H1 (cell line): ENCODE measurements around the gene CYSRT1. TPM values are rescaled to one million over a fixed set of nuclear protein-coding genes. Genes with fewer than 3 reads are reported as not detected.

Experiments
- CTCF ChIA-PET: fragments of 300-600 bp; sonication (Branson Sonifier 250); formaldehyde crosslinking; loops from one replicate; lab custom pipeline; 2021; ENCODE audit not compliant: partially characterized antibody; lab: Charles Lee
- POLR2A ChIA-PET: fragments of 300-600 bp; sonication (Branson Sonifier 250); formaldehyde crosslinking; loops from one replicate; lab custom pipeline; 2021; ENCODE audit warnings: inconsistent platforms; ENCODE audit not compliant: partially characterized antibody; lab: Charles Lee
- DNase-seq, 2 experiments: peaks; one replicate each; pipeline versions ENCODE4 v3.0.0 to v3.0.0-alpha.2; 2010 to 2022; ENCODE audit warnings: low spot score in 2 of 2, low read depth in 1 of 2, mixed read lengths in 1 of 2
- FAIRE-seq: peaks from 2 replicates; lab custom pipeline; 2011; peaks lifted over from hg19 to GRCh38; lab: Jason Lieb, UNC
- H2AFZ ChIP-seq: 2 replicates; pipeline ENCODE4 v1.8.1; 2012; ENCODE audit warnings: low read length, inconsistent platforms
- H2AK5ac ChIP-seq: 2 replicates; pipeline ENCODE4 v1.6.1; 2013; ENCODE audit warnings: low read depth, low read length
- H2BK120ac ChIP-seq: replicated peaks from 2 replicates; pipeline ENCODE3; 2013; ENCODE audit warnings: low read depth, low read length, inconsistent platforms
- H2BK12ac ChIP-seq: 2 replicates; pipeline ENCODE4 v1.6.1; 2013; ENCODE audit warnings: low read depth, low read length
- H2BK15ac ChIP-seq: 2 replicates; pipeline ENCODE4 v1.6.1; 2013; ENCODE audit warnings: low read length
- H2BK20ac ChIP-seq: 2 replicates; pipeline ENCODE4 v1.6.1; 2013; ENCODE audit warnings: low read length
- H2BK5ac ChIP-seq: 2 replicates; pipeline ENCODE4 v1.6.1; 2013; ENCODE audit warnings: low read depth, low read length
- H3K14ac ChIP-seq: 2 replicates; pipeline ENCODE4 v1.6.1; 2013; ENCODE audit warnings: inconsistent platforms; ENCODE audit not compliant: insufficient read length
- H3K18ac ChIP-seq: 2 replicates; pipeline ENCODE4 v1.6.1; 2013; ENCODE audit warnings: low read length; ENCODE audit errors: extremely low read depth
- H3K23ac ChIP-seq: 2 replicates; pipeline ENCODE4 v1.6.1; 2013; ENCODE audit warnings: inconsistent platforms; ENCODE audit not compliant: insufficient read length
- H3K23me2 ChIP-seq: 2 replicates; pipeline ENCODE4 v1.6.1; 2013; ENCODE audit warnings: low read depth, low read length
- H3K27ac ChIP-seq: 2 replicates; pipeline ENCODE4 v1.6.1; 2011; ENCODE audit warnings: low read depth, low read length, inconsistent platforms
- H3K27me3 ChIP-seq, 4 experiments: replicated peaks in 1 of 4; 1 replicate in 1 of 4; 2 replicates in 3 of 4; pipeline versions ENCODE4 v1.6.1 to v1.8.1; 2011 to 2013; ENCODE audit warnings: low read length in 3 of 4, mild to moderate bottlenecking in 3 of 4, inconsistent platforms in 2 of 4, mixed read lengths in 2 of 4, moderate library complexity in 1 of 4; ENCODE audit not compliant: control insufficient read depth in 3 of 4, insufficient read depth in 3 of 4; ENCODE audit errors: extremely low read depth in 1 of 4
- H3K36me3 ChIP-seq, 4 experiments: 2 replicates each; pipeline versions ENCODE4 v1.6.1 to v1.8.1; 2011 to 2013; ENCODE audit warnings: mild to moderate bottlenecking in 4 of 4, low read length in 3 of 4, moderate library complexity in 2 of 4, control low read depth in 1 of 4, inconsistent platforms in 1 of 4; ENCODE audit not compliant: insufficient read depth in 4 of 4, control insufficient read depth in 2 of 4
- H3K4ac ChIP-seq: replicated peaks from 2 replicates; pipeline ENCODE3; 2013; ENCODE audit warnings: low read length, low read depth, mixed read lengths, inconsistent platforms; ENCODE audit not compliant: insufficient read length
- H3K4me1 ChIP-seq, 4 experiments: replicated peaks in 1 of 4; 1 replicate in 1 of 4; 2 replicates in 3 of 4; pipeline versions ENCODE4 v1.6.1 to v1.8.1; 2011 to 2013; ENCODE audit warnings: low read length in 3 of 4, inconsistent platforms in 2 of 4, mixed read lengths in 1 of 4; ENCODE audit not compliant: insufficient read depth in 4 of 4, control insufficient read depth in 3 of 4
- H3K4me2 ChIP-seq, 2 experiments: 2 replicates each; pipeline versions ENCODE4 v1.6.1 to v1.8.1; 2011 to 2013; ENCODE audit warnings: low read depth in 2 of 2, low read length in 2 of 2, control low read depth in 1 of 2, inconsistent platforms in 1 of 2, mild to moderate bottlenecking in 1 of 2; ENCODE audit not compliant: insufficient read depth in 1 of 2
- H3K4me3 ChIP-seq, 4 experiments: fragments of 200-600, 300-600 bp in 1 of 4; sonication (generic), shearing (Covaris generic), sonication (Bioruptor Twin) in 1 of 4; 2 replicates each; pipeline versions ENCODE4 v1.5.1 to v1.8.1; 2011 to 2016; ENCODE audit warnings: low read length in 4 of 4, low read depth in 3 of 4, control low read depth in 2 of 4, inconsistent platforms in 2 of 4, mild to moderate bottlenecking in 2 of 4, mixed read lengths in 1 of 4, moderate library complexity in 1 of 4; ENCODE audit not compliant: insufficient read depth in 2 of 4; ENCODE audit errors: extremely low read depth in 1 of 4
- H3K56ac ChIP-seq: replicated peaks from 2 replicates; pipeline ENCODE3; 2013; ENCODE audit warnings: low read depth, mild to moderate bottlenecking, mixed read lengths, low read length, inconsistent platforms; ENCODE audit not compliant: insufficient read length
- H3K79me1 ChIP-seq: 2 replicates; pipeline ENCODE4 v1.6.1; 2013; ENCODE audit warnings: low read depth, low read length, control low read depth
- H3K79me2 ChIP-seq, 2 experiments: 2 replicates each; pipeline versions ENCODE4 v1.6.1 to v1.8.1; 2012 to 2013; ENCODE audit warnings: low read length in 2 of 2, mild to moderate bottlenecking in 2 of 2, inconsistent platforms in 1 of 2; ENCODE audit not compliant: insufficient read depth in 2 of 2, control insufficient read depth in 1 of 2
- H3K9ac ChIP-seq, 4 experiments: replicated peaks in 1 of 4; 1 replicate in 1 of 4; 2 replicates in 3 of 4; pipeline versions ENCODE4 v1.6.1 to v1.8.1; 2011 to 2013; ENCODE audit warnings: low read depth in 3 of 4, low read length in 3 of 4, control low read depth in 2 of 4, mild to moderate bottlenecking in 2 of 4, moderate library complexity in 2 of 4, inconsistent platforms in 1 of 4; ENCODE audit errors: extremely low read depth in 1 of 4
- H3K9me3 ChIP-seq, 2 experiments: 2 replicates each; pipeline versions ENCODE4 v1.6.1 to v1.8.1; 2012 to 2013; ENCODE audit warnings: mild to moderate bottlenecking in 2 of 2, moderate library complexity in 2 of 2, control low read depth in 1 of 2, inconsistent platforms in 1 of 2, low read depth in 1 of 2, low read length in 1 of 2, mixed read lengths in 1 of 2; ENCODE audit not compliant: insufficient read depth in 2 of 2
- H4K20me1 ChIP-seq, 2 experiments: replicated peaks in 1 of 2; 2 replicates each; pipeline versions ENCODE3 to v1.8.1; 2011 to 2013; ENCODE audit warnings: inconsistent platforms in 2 of 2, low read length in 2 of 2, mild to moderate bottlenecking in 1 of 2; ENCODE audit not compliant: insufficient read depth in 2 of 2, control insufficient read depth in 1 of 2
- H4K5ac ChIP-seq: 2 replicates; pipeline ENCODE4 v1.6.1; 2013; ENCODE audit warnings: low read length, low read depth, mixed read lengths, inconsistent platforms; ENCODE audit not compliant: insufficient read length
- H4K8ac ChIP-seq: 2 replicates; pipeline ENCODE4 v1.8.0; 2013; ENCODE audit warnings: mild to moderate bottlenecking, moderate library complexity, low read length, inconsistent platforms; ENCODE audit not compliant: insufficient read depth; ENCODE audit errors: extremely low read depth
- H4K91ac ChIP-seq: replicated peaks from 2 replicates; pipeline ENCODE3; 2013; ENCODE audit warnings: low read length, mixed read lengths, inconsistent platforms; ENCODE audit not compliant: insufficient read length
- CTBP2 ChIP-seq: IDR thresholded peaks from 2 replicates; pipeline ENCODE4 v1.7.0; 2011; ENCODE audit warnings: borderline replicate concordance, mild to moderate bottlenecking, moderate library complexity, mixed read lengths, low read length; ENCODE audit not compliant: insufficient read depth, insufficient read length
- WGBS, 2 experiments: shearing (Covaris generic) in 1 of 2; methylation state at CpG; one replicate each; pipeline versions ENCODE4 v1.1.6 to v1.1.7; 2013 to 2015; ENCODE audit warnings: low lambda C conversion rate in 2 of 2, mixed read lengths in 2 of 2, inconsistent platforms in 1 of 2, low coverage in 1 of 2, missing lambda C conversion rate in 1 of 2; ENCODE audit not compliant: insufficient replicate concordance in 2 of 2, insufficient coverage in 1 of 2, insufficient read length in 1 of 2; ENCODE audit errors: extremely low coverage in 1 of 2, missing lambda C conversion rate in 1 of 2; 5-methylcytosine and 5-hydroxymethylcytosine counted together
- polyA plus RNA-seq, 7 experiments: library from polyadenylated mRNA; depleted of rRNA in 3 of 7; stranded (reverse) in 5 of 7; unstranded in 2 of 7; fragments of >200 nt in 5 of 7; fragments of 200-250 nt in 2 of 7; gene quantifications; 1 replicate in 5 of 7; 2 replicates in 1 of 7; 4 replicates in 1 of 7; pipeline versions ENCODE4 v1.2.1 to v1.2.3, GENCODE V29; 2011 to 2013; ENCODE audit warnings: missing spikeins in 2 of 7, mixed read lengths in 2 of 7
- total RNA-seq: library from RNA; stranded (reverse); fragmentation: NEBNext Ultra II Directional; extraction: Animal tissue kit (Norgen Biotek cat#: 25700); gene quantifications from 2 replicates; pipeline ENCODE4 v1.2.1, GENCODE V29; 2021
- TF ChIP-seq, protein P1 (sequence below), 3 experiments: IDR thresholded peaks; 1 replicate in 2 of 3; 2 replicates in 1 of 3; pipeline versions ENCODE4 v1.5.1 to v1.6.1; 2011; ENCODE audit warnings: low read length in 3 of 3, mild to moderate bottlenecking in 3 of 3, inconsistent platforms in 2 of 3, low read depth in 1 of 3, moderate library complexity in 1 of 3; ENCODE audit not compliant: insufficient read depth in 1 of 3; ENCODE audit errors: control extremely low read depth in 1 of 3

CYSRT1 gene
- total and polyA plus RNA-seq, 2 of the 8 experiments (the other 6 are each of a cell fraction or from before 2014, with no cell fraction given), result 1.0 to 6.5 TPM

DNA sequence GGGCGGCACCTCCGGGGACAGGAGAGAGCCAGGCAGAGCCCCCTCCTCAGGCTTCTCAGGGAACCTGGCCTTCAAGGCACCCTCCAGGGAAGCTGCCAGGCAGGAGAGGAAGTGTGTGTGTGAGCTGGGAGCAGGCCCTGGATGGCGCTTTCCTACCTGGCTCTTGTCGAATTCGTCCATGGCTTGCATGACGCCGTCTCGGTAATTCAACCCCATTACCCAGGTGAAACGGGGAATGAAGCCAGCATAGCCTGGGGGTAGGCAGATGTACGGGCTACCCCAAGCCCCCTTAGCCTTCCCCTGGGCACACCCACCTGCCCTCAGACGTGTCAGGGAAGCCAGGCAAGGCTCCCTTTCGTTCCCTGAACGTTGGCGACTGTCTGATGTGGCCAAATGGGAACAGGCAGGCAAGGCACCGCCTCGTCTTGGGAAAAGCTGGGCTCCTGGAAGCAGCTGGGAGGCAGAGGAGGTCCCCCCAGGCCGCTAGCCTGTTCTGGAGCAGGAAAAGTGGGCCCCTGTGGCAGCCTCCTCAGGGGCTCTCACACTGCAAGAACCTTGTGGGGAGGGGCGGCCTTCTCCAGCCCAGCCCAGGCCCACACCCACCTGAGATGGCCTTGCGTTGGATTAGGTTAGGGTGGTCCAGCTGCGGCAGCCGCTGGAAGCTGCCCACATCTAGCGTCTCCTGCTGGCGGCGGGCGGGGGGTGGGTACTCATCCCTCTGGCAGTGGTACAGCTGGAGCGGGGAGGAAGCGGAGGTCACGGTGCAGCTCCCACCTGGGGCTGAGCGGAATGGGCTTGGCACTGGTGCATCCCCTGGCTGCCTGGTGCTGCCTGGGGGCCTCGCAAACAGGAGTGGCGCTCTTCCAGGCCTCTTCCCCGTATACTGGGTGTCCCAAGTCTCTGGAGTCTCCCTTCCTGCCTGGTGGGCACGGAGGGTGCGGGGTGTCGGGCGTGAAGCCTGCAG is 19.8 kb downstream of the CYSRT1 start:
- peaks cover 0 to 13% of the 10 kb centered on the region in 2 experiments; a peak in 2 of 4 replicates for H3K79me2 ChIP-seq
- no peak for DNase-seq

More for the DNA sequence above, 19.8 kb downstream of the CYSRT1 start:
- peaks cover 15 to 17% of the 10 kb centered on the region in 2 experiments for H4K20me1 ChIP-seq
- H3K56ac ChIP-seq, result no peak overlapping the region
- H3K4me3 ChIP-seq, result no peak overlapping the region
- TF ChIP-seq, protein P1, sequence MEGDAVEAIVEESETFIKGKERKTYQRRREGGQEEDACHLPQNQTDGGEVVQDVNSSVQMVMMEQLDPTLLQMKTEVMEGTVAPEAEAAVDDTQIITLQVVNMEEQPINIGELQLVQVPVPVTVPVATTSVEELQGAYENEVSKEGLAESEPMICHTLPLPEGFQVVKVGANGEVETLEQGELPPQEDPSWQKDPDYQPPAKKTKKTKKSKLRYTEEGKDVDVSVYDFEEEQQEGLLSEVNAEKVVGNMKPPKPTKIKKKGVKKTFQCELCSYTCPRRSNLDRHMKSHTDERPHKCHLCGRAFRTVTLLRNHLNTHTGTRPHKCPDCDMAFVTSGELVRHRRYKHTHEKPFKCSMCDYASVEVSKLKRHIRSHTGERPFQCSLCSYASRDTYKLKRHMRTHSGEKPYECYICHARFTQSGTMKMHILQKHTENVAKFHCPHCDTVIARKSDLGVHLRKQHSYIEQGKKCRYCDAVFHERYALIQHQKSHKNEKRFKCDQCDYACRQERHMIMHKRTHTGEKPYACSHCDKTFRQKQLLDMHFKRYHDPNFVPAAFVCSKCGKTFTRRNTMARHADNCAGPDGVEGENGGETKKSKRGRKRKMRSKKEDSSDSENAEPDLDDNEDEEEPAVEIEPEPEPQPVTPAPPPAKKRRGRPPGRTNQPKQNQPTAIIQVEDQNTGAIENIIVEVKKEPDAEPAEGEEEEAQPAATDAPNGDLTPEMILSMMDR (IDR thresholded peaks at IDR 0.05; ENCODE audit: control extremely low read depth in 1 of 3, insufficient read depth in 1 of 3, low read depth in 1 of 3, low read length in 3 of 3), result peak in 1 of 3 experiments; percentile 21; a peak in 1 of 4 replicates
- TF ChIP-seq CTBP2, result no peak
- no peaks in the 10 kb centered on the region for H3K9me3 ChIP-seq
- no peak overlapping the region for H2AK5ac ChIP-seq
- no peak overlapping the region for H4K5ac ChIP-seq
- H3K18ac ChIP-seq, result peak overlapping the region; percentile 48; the same call in 1 of the 2 replicates
- H3K4me2 ChIP-seq, result peak overlapping the region; percentile 14 to 15; a peak in 1 of 4 replicates
- ChIA-PET POLR2A (interaction anchor here (0.8 to 69.9 kb wide), 9 partner anchors 10 to 384 kb away, joined by 3 to 1462 read pairs (median 5); partner anchors contain the start of genes CYSRT1, NDOR1, NELFB and NPDC1), CTCF (interaction anchor here (0.6 to 3.3 kb wide), 11 partner anchors 7 to 78 kb away, joined by 3 to 26 read pairs (median 4); partner anchors contain the start of genes CYSRT1 and NELFB)
- 74% methylated on average over 32 of the region's 36 CpGs; no CpG with 5 or more reads in 1 of the 2 experiments for WGBS, 2 experiments
- H3K27ac ChIP-seq, result no peak overlapping the region
- no peak overlapping the region for H2BK12ac ChIP-seq
- no peak overlapping the region for H2AFZ ChIP-seq
- H3K23ac ChIP-seq, result no peak overlapping the region
- H4K8ac ChIP-seq, result peak overlapping the region; percentile 76
- peaks cover 5% of the 10 kb centered on the region; the same call in 1 of the 2 replicates for H3K23me2 ChIP-seq
- no peak overlapping the region for H2BK120ac ChIP-seq
- no peaks in the 10 kb centered on the region; a peak in 2 of 7 replicates for H3K27me3 ChIP-seq
- peak overlapping the region; percentile 40; the same call in 1 of the 2 replicates for H2BK15ac ChIP-seq
- H3K36me3 ChIP-seq, result peaks cover 6 to 18% (median 15%) of the 10 kb centered on the region in 4 experiments; a peak in 7 of 8 replicates
- H3K4me1 ChIP-seq, result peaks cover 0 to 20% (median 11%) of the 10 kb centered on the region in 4 experiments; a peak in 5 of 7 replicates
- no peak overlapping the region for H3K4ac ChIP-seq
- peaks cover 5% of the 10 kb centered on the region for H3K79me1 ChIP-seq
- FAIRE-seq, result no peak
- no peak overlapping the region for H3K14ac ChIP-seq
- H2BK5ac ChIP-seq, result peak overlapping the region; percentile 71; the same call in 1 of the 2 replicates
- H3K9ac ChIP-seq, result no peak overlapping the region
- no peak overlapping the region for H4K91ac ChIP-seq
- H2BK20ac ChIP-seq, result no peak overlapping the region
